WTC11 (cell line): Measurements from ENCODE around the gene AMER2. TPM values are rescaled to one million over a fixed set of nuclear protein-coding genes. Genes with fewer than 3 reads are reported as not detected.

Experiments
- ATAC-seq: fragments of 200-7000 bp; cut with Tn5 transposase; 2 replicates; pipeline ENCODE4 v1.10.0; 2021; ENCODE audit warnings: mild to moderate bottlenecking, moderate library complexity
- CTCF ChIA-PET: fragments of 300-600 bp; sonication (Branson Sonifier 250); formaldehyde crosslinking; loops from one replicate; lab custom pipeline; 2021; ENCODE audit warnings: antibody characterized with exemption; lab: Charles Lee
- POLR2A ChIA-PET: fragments of 350-600 bp; sonication (Branson Sonifier 250); formaldehyde crosslinking; loops from one replicate; lab custom pipeline; 2021; ENCODE audit warnings: antibody characterized with exemption; lab: Charles Lee
- DNase-seq: peaks from one replicate; pipeline ENCODE4 v3.0.0; 2021; ENCODE audit warnings: low spot score
- H3K27ac Mint-ChIP-seq: 2 replicates; pipeline ENCODE4 v1.8.0; 2021; ENCODE audit warnings: mixed read lengths
- H3K27me3 Mint-ChIP-seq: 2 replicates; pipeline ENCODE4 v1.8.0; 2021; ENCODE audit warnings: low read depth, mild to moderate bottlenecking, moderate library complexity, mixed read lengths
- H3K36me3 Mint-ChIP-seq: 2 replicates; pipeline ENCODE4 v1.8.0; 2021; ENCODE audit warnings: mixed read lengths
- H3K4me1 Mint-ChIP-seq: 2 replicates; pipeline ENCODE4 v1.8.0; 2022; ENCODE audit warnings: mixed read lengths
- H3K4me3 Mint-ChIP-seq: 2 replicates; pipeline ENCODE4 v1.8.0; 2021; ENCODE audit warnings: mild to moderate bottlenecking, moderate library complexity, mixed read lengths
- H3K9me3 Mint-ChIP-seq: 2 replicates; pipeline ENCODE4 v1.8.0; 2021; ENCODE audit warnings: mixed read lengths
- CREB1 ChIP-seq: sonication (generic); formaldehyde crosslinking; IDR thresholded peaks from 2 replicates; pipeline ENCODE4 v1.8.0; 2023; ENCODE audit warnings: mild to moderate bottlenecking, missing genetic modification reagents
- EMX1 ChIP-seq: fragments of 250-450 bp; sonication (Bioruptor Pico); IDR thresholded peaks from 2 replicates; pipeline ENCODE4 v1.8.0; 2021; ENCODE audit warnings: mild to moderate bottlenecking
- ESRRA ChIP-seq: sonication (generic); formaldehyde crosslinking; IDR thresholded peaks from 2 replicates; pipeline ENCODE4 v1.8.1; 2022; ENCODE audit warnings: mild to moderate bottlenecking, missing genetic modification reagents, borderline replicate concordance
- MYBL2 ChIP-seq: sonication (generic); formaldehyde crosslinking; IDR thresholded peaks from 2 replicates; pipeline ENCODE4 v1.8.1; 2023; ENCODE audit warnings: mild to moderate bottlenecking, moderate library complexity, missing genetic modification reagents
- SP1 ChIP-seq: sonication (generic); formaldehyde crosslinking; conservative IDR thresholded peaks from 2 replicates; pipeline ENCODE4 v1.8.1; 2022; ENCODE audit warnings: missing genetic modification reagents
- TCF7 ChIP-seq: sonication (generic); formaldehyde crosslinking; IDR thresholded peaks from 2 replicates; pipeline ENCODE4 v1.8.0; 2022; ENCODE audit warnings: mild to moderate bottlenecking, low read depth, missing genetic modification reagents, moderate library complexity
- ZBTB21 ChIP-seq: sonication (generic); formaldehyde crosslinking; IDR thresholded peaks from 2 replicates; pipeline ENCODE4 v1.8.1; 2023; ENCODE audit warnings: mild to moderate bottlenecking, missing genetic modification reagents, borderline replicate concordance
- ZNF219 ChIP-seq: sonication (generic); formaldehyde crosslinking; IDR thresholded peaks from 2 replicates; pipeline ENCODE4 v1.8.0; 2023; ENCODE audit warnings: missing genetic modification reagents, mild to moderate bottlenecking, borderline replicate concordance
- ZNF317 ChIP-seq: sonication (generic); formaldehyde crosslinking; IDR thresholded peaks from 2 replicates; pipeline ENCODE4 v1.8.1; 2023; ENCODE audit warnings: low read depth, mild to moderate bottlenecking, moderate library complexity, missing genetic modification reagents, borderline replicate concordance
- ZNF396 ChIP-seq: fragments of 250-450 bp; sonication (Bioruptor Pico); IDR thresholded peaks from 2 replicates; pipeline ENCODE4 v1.8.0; 2021; ENCODE audit warnings: mild to moderate bottlenecking, moderate library complexity, borderline replicate concordance
- ZNF416 ChIP-seq: fragments of 250-450 bp; sonication (Bioruptor Pico); IDR thresholded peaks from 2 replicates; pipeline ENCODE4 v1.9.0; 2021; ENCODE audit warnings: mild to moderate bottlenecking, inconsistent platforms
- ZNF423 ChIP-seq: fragments of 250-450 bp; sonication (Bioruptor Pico); IDR thresholded peaks from 2 replicates; pipeline ENCODE4 v2.1.2; 2022; ENCODE audit warnings: mild to moderate bottlenecking, moderate library complexity
- total RNA-seq: library from RNA; stranded (reverse); gene quantifications from 3 replicates; pipeline ENCODE4 v1.2.3, GENCODE V29; 2021
- TF ChIP-seq, protein P1 (sequence below): sonication (generic); formaldehyde crosslinking; IDR thresholded peaks from 2 replicates; pipeline ENCODE4 v1.8.1; 2023; ENCODE audit warnings: mild to moderate bottlenecking, missing genetic modification reagents
- TF ChIP-seq, protein P2 (sequence below): sonication (generic); formaldehyde crosslinking; IDR thresholded peaks from 2 replicates; pipeline ENCODE4 v1.8.0; 2022; ENCODE audit warnings: mild to moderate bottlenecking, missing genetic modification reagents
- TF ChIP-seq, protein P3 (sequence below): sonication (generic); formaldehyde crosslinking; IDR thresholded peaks from 2 replicates; pipeline ENCODE4 v1.8.0; 2022; ENCODE audit warnings: mild to moderate bottlenecking, missing genetic modification reagents
- TF ChIP-seq, protein P4 (sequence below): fragments of 200-600 bp; IDR thresholded peaks from 2 replicates; pipeline ENCODE4 v1.8.0; 2022; ENCODE audit warnings: antibody characterized with exemption
- TF ChIP-seq, protein P5 (sequence below): sonication (generic); formaldehyde crosslinking; IDR thresholded peaks from 2 replicates; pipeline ENCODE4 v1.8.0; 2023; ENCODE audit warnings: missing genetic modification reagents
- TF ChIP-seq, protein P6 (sequence below): sonication (generic); formaldehyde crosslinking; IDR thresholded peaks from 2 replicates; pipeline ENCODE4 v1.8.0; 2023; ENCODE audit warnings: mild to moderate bottlenecking, missing genetic modification reagents
- TF ChIP-seq, protein P7 (sequence below): sonication (generic); formaldehyde crosslinking; IDR thresholded peaks from 2 replicates; pipeline ENCODE4 v1.8.0; 2022; ENCODE audit warnings: missing genetic modification reagents

Gene AMER2
- total RNA-seq, 1 experiment from 2014 or later: 0.48 TPM

DNA sequence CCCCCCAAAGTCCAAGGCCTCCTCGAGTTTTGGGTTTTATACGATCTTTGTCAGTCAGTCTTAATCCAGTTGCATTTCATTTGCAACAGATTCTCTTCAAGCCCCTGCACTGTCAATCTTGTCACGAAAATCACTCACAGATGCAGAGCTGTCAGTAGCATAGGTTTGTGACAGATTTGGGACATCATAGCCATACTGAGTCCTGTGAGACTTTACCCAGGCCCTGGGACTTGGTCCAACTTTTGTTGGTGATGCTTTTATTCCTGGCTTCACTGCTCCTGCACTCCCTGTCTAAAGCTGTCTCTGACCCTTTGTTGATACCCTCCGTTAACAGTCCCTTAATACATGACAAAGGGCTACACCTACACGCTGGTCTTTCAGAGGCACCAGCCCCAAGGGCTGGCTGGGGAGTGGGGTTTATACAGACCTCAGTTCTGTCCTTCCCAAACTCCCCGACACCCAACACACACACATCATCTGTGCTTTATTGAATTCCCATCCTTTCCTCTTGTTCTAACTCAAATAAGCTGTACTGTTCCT, 40.1 kb downstream of the AMER2 start:
- peak; percentile 89 for ATAC-seq
- CTCF ChIA-PET: interaction anchor here (0.8 to 0.9 kb wide), 2 partner anchors 11 to 18 kb away, joined by 3 read pairs; no protein-coding TSS in a partner anchor
- TF ChIP-seq, protein P1, sequence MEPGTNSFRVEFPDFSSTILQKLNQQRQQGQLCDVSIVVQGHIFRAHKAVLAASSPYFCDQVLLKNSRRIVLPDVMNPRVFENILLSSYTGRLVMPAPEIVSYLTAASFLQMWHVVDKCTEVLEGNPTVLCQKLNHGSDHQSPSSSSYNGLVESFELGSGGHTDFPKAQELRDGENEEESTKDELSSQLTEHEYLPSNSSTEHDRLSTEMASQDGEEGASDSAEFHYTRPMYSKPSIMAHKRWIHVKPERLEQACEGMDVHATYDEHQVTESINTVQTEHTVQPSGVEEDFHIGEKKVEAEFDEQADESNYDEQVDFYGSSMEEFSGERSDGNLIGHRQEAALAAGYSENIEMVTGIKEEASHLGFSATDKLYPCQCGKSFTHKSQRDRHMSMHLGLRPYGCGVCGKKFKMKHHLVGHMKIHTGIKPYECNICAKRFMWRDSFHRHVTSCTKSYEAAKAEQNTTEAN (CRISPR knock-in tag): no peak
- TF ChIP-seq ZNF219 (CRISPR knock-in tag) (no peak), SP1 (no peak), EMX1 (no peak), ZNF423 (CRISPR knock-in tag) (no peak), ZNF416 (CRISPR knock-in tag) (no peak), ZNF317 (CRISPR knock-in tag) (no peak), TCF7 (CRISPR knock-in tag) (no peak), ZNF396 (CRISPR knock-in tag) (no peak), MYBL2 (no peak)
- TF ChIP-seq, protein P2, sequence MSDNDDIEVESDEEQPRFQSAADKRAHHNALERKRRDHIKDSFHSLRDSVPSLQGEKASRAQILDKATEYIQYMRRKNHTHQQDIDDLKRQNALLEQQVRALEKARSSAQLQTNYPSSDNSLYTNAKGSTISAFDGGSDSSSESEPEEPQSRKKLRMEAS: no peak
- TF ChIP-seq, protein P3, sequence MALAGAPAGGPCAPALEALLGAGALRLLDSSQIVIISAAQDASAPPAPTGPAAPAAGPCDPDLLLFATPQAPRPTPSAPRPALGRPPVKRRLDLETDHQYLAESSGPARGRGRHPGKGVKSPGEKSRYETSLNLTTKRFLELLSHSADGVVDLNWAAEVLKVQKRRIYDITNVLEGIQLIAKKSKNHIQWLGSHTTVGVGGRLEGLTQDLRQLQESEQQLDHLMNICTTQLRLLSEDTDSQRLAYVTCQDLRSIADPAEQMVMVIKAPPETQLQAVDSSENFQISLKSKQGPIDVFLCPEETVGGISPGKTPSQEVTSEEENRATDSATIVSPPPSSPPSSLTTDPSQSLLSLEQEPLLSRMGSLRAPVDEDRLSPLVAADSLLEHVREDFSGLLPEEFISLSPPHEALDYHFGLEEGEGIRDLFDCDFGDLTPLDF (CRISPR knock-in tag): no peak
- peaks cover 21% of the 10 kb centered on the region for H3K27me3 Mint-ChIP-seq
- peaks cover 22% of the 10 kb centered on the region for H3K9me3 Mint-ChIP-seq
- POLR2A ChIA-PET: no interaction called here
- peaks cover 42% of the 10 kb centered on the region for H3K4me1 Mint-ChIP-seq
- no peak for DNase-seq
- no peak overlapping the region for H3K27ac Mint-ChIP-seq
- no peak overlapping the region for H3K4me3 Mint-ChIP-seq
- peaks cover 23% of the 10 kb centered on the region for H3K36me3 Mint-ChIP-seq

DNA sequence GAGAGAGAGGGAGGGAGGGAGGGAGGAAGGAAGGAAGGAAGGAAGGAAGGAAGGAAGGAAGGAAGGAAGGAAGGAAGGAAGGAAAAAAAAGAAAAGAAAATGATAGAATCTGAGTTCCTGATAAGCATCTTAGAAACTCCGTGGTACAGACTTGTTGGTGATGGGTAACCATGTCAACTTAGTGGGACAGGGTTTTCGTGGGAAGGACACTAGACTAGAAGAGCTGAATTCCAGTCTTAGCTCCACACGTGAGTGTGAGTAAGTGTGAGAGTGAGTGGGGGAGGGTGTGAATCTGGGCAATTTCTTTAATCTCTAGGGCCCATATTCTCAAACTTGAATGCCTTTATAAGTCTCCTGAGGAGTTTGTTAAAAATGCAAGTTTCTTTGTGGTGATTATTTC, 41.1 kb downstream of the AMER2 start:
- H3K4me1 Mint-ChIP-seq: peaks cover 32% of the 10 kb centered on the region
- peaks cover 21% of the 10 kb centered on the region for H3K27me3 Mint-ChIP-seq
- no peak overlapping the region for H3K27ac Mint-ChIP-seq
- ATAC-seq (no peak), DNase-seq (no peak)
- peaks cover 23% of the 10 kb centered on the region for H3K36me3 Mint-ChIP-seq
- TF ChIP-seq, protein P4, sequence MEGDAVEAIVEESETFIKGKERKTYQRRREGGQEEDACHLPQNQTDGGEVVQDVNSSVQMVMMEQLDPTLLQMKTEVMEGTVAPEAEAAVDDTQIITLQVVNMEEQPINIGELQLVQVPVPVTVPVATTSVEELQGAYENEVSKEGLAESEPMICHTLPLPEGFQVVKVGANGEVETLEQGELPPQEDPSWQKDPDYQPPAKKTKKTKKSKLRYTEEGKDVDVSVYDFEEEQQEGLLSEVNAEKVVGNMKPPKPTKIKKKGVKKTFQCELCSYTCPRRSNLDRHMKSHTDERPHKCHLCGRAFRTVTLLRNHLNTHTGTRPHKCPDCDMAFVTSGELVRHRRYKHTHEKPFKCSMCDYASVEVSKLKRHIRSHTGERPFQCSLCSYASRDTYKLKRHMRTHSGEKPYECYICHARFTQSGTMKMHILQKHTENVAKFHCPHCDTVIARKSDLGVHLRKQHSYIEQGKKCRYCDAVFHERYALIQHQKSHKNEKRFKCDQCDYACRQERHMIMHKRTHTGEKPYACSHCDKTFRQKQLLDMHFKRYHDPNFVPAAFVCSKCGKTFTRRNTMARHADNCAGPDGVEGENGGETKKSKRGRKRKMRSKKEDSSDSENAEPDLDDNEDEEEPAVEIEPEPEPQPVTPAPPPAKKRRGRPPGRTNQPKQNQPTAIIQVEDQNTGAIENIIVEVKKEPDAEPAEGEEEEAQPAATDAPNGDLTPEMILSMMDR: no peak
- TF ChIP-seq, protein P5, sequence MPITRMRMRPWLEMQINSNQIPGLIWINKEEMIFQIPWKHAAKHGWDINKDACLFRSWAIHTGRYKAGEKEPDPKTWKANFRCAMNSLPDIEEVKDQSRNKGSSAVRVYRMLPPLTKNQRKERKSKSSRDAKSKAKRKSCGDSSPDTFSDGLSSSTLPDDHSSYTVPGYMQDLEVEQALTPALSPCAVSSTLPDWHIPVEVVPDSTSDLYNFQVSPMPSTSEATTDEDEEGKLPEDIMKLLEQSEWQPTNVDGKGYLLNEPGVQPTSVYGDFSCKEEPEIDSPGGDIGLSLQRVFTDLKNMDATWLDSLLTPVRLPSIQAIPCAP (CRISPR knock-in tag): no peak
- no peak for TF ChIP-seq ZBTB21 (CRISPR knock-in tag)
- TF ChIP-seq, protein P6, sequence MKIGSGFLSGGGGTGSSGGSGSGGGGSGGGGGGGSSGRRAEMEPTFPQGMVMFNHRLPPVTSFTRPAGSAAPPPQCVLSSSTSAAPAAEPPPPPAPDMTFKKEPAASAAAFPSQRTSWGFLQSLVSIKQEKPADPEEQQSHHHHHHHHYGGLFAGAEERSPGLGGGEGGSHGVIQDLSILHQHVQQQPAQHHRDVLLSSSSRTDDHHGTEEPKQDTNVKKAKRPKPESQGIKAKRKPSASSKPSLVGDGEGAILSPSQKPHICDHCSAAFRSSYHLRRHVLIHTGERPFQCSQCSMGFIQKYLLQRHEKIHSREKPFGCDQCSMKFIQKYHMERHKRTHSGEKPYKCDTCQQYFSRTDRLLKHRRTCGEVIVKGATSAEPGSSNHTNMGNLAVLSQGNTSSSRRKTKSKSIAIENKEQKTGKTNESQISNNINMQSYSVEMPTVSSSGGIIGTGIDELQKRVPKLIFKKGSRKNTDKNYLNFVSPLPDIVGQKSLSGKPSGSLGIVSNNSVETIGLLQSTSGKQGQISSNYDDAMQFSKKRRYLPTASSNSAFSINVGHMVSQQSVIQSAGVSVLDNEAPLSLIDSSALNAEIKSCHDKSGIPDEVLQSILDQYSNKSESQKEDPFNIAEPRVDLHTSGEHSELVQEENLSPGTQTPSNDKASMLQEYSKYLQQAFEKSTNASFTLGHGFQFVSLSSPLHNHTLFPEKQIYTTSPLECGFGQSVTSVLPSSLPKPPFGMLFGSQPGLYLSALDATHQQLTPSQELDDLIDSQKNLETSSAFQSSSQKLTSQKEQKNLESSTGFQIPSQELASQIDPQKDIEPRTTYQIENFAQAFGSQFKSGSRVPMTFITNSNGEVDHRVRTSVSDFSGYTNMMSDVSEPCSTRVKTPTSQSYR (CRISPR knock-in tag): no peak
- TF ChIP-seq CREB1: no peak
- TF ChIP-seq ESRRA: no peak
- TF ChIP-seq, protein P7, sequence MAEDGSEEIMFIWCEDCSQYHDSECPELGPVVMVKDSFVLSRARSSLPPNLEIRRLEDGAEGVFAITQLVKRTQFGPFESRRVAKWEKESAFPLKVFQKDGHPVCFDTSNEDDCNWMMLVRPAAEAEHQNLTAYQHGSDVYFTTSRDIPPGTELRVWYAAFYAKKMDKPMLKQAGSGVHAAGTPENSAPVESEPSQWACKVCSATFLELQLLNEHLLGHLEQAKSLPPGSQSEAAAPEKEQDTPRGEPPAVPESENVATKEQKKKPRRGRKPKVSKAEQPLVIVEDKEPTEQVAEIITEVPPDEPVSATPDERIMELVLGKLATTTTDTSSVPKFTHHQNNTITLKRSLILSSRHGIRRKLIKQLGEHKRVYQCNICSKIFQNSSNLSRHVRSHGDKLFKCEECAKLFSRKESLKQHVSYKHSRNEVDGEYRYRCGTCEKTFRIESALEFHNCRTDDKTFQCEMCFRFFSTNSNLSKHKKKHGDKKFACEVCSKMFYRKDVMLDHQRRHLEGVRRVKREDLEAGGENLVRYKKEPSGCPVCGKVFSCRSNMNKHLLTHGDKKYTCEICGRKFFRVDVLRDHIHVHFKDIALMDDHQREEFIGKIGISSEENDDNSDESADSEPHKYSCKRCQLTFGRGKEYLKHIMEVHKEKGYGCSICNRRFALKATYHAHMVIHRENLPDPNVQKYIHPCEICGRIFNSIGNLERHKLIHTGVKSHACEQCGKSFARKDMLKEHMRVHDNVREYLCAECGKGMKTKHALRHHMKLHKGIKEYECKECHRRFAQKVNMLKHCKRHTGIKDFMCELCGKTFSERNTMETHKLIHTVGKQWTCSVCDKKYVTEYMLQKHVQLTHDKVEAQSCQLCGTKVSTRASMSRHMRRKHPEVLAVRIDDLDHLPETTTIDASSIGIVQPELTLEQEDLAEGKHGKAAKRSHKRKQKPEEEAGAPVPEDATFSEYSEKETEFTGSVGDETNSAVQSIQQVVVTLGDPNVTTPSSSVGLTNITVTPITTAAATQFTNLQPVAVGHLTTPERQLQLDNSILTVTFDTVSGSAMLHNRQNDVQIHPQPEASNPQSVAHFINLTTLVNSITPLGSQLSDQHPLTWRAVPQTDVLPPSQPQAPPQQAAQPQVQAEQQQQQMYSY: no peak
- H3K9me3 Mint-ChIP-seq: peaks cover 22% of the 10 kb centered on the region
- no peak overlapping the region for H3K4me3 Mint-ChIP-seq
- ChIA-PET CTCF (interaction anchor here (1.4 kb wide), 1 partner anchor 16 kb away, joined by 7 read pairs; no protein-coding TSS in a partner anchor), POLR2A (no interaction called here)
